Fibroblast of peridontal ligament (primary cell): ENCODE results near the gene CCNB1.
"Not testable (repeated sequence)": the region's sequence is repeated elsewhere in the genome, so short reads cannot be mapped to it uniquely, and the experiment has no call there.

ENCODE experiments used
- DNase-seq: peaks from one replicate; pipeline ENCODE4 v3.0.0-alpha.2; 2010; ENCODE audit errors: extremely low read depth

The CCNB1 gene

GRCh38 chr5:69184621-69185020, 17.7 kb downstream of the CCNB1 start:
- DNase-seq, result no peak

- DNase-seq, result no peak
These were observed 20.4 kb downstream of the CCNB1 start for GRCh38 chr5:69187342-69187741.

- no peak for DNase-seq
These were observed 21.8 kb downstream of the CCNB1 start for GRCh38 chr5:69188811-69189161.

GRCh38 chr5:69189162-69190086, 22.5 kb downstream of the CCNB1 start, which contains the start of gene CENPH:
TSS of gene CENPH (plus strand) at chr5:69189583. CDS start at chr5:69189635, 52 bp downstream.
- DNase-seq, result peak; percentile 92

GRCh38 chr5:69202497-69202896, 35.5 kb downstream of the CCNB1 start:
- no peak for DNase-seq

GRCh38 chr5:69206528-69207190, 39.7 kb downstream of the CCNB1 start:
- no peak for DNase-seq

- peak; percentile 58 for DNase-seq
These were observed 42.7 kb downstream of the CCNB1 start for GRCh38 chr5:69209602-69210001.

GRCh38 chr5:69211200-69211599, 44.2 kb downstream of the CCNB1 start:
- no peak for DNase-seq

- DNase-seq, result no peak
These were observed 45.1 kb downstream of the CCNB1 start for GRCh38 chr5:69212022-69212421.

GRCh38 chr5:69213513-69214215, 46.7 kb downstream of the CCNB1 start:
- DNase-seq, result peak; percentile 72

GRCh38 chr5:69217151-69217511, 50.2 kb downstream of the CCNB1 start:
- DNase-seq, result no peak

GRCh38 chr5:69217548-69218526, 50.9 kb downstream of the CCNB1 start:
- DNase-seq, result peak; percentile 85

GRCh38 chr5:69219939-69220338, 53.0 kb downstream of the CCNB1 start:
- no peak for DNase-seq

- DNase-seq, result not testable (repeated sequence)
These were observed 53.4 kb downstream of the CCNB1 start for GRCh38 chr5:69220371-69220770.

- not testable (repeated sequence) for DNase-seq
These were observed 53.9 kb downstream of the CCNB1 start for GRCh38 chr5:69220833-69221232.

- DNase-seq, result no peak
These were observed 57.6 kb downstream of the CCNB1 start for GRCh38 chr5:69224520-69224919.

GRCh38 chr5:69225860-69226259, 58.9 kb downstream of the CCNB1 start:
- no peak for DNase-seq
